ENCODE measurements around the gene TMEM134.
"Not testable (repeated sequence)": the region's sequence is repeated elsewhere in the genome, so short reads cannot be mapped to it uniquely, and the experiment has no call there.

The TMEM134 gene

GRCh38 chr11:67437082-67437808 is 31.8 kb downstream of the TMEM134 start, which contains the start of gene PTPRCAP:
Gene PTPRCAP (minus strand): TSS chr11:67437682. CDS start chr11:67437619, 63 bp downstream.
- no peak for DNase-seq

GRCh38 chr11:67436459-67437081 is 32.5 kb downstream of the TMEM134 start:
- DNase-seq = no peak

GRCh38 chr11:67435727-67436458 is 33.2 kb downstream of the TMEM134 start:
- DNase-seq = no peak

DNA sequence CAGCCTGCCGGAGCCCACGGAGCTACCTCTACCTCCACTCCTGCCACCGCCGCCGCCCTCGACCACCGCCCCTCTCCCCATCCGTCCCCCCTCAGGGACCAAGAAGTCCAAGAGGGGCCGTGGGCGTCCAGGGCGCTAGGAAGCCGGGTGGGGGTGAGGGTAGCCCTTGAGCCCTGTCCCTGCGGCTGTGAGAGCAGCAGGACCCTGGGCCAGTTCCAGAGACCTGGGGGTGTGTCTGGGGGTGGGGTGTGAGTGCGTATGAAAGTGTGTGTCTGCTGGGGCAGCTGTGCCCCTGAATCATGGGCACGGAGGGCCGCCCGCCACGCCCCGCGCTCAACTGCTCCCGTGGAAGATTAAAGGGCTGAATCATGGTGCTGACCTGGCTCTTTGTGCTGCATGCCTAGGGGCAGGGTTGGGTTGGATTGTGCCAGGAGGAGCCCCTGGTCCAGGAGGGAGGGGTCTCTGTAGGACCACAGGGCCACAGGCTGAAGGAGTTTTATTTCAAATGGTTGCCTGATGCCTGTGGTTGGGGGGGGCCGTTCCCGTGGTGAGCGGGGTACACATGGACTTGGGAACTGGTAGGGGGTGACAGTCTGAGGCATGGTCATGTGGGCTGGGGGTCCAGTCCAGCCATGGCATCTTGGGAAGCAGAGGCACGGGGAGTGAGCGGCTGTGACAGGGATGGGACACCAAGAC is 33.9 kb downstream of the TMEM134 start:
- no peak for DNase-seq

DNA sequence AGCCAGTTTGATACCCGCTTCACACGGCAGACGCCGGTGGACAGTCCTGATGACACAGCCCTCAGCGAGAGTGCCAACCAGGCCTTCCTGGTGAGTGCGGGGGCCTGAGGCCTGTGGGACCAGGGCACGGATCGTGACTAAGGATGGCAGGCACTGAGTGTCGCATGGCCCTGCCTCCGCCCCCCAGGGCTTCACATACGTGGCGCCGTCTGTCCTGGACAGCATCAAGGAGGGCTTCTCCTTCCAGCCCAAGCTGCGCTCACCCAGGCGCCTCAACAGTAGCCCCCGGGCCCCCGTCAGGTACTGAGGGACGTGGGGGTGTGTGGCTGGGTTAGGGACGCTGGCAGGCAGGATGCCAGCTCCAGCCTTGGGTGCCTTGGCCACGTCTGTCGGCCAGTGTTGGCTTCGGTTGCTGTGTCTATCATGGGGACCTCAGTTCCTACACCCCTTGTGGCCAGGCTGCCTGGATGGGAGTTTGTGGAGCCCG is 34.6 kb downstream of the TMEM134 start:
- no peak for DNase-seq

GRCh38 chr11:67433536-67434394 is 35.3 kb downstream of the TMEM134 start:
- DNase-seq = no peak

DNA sequence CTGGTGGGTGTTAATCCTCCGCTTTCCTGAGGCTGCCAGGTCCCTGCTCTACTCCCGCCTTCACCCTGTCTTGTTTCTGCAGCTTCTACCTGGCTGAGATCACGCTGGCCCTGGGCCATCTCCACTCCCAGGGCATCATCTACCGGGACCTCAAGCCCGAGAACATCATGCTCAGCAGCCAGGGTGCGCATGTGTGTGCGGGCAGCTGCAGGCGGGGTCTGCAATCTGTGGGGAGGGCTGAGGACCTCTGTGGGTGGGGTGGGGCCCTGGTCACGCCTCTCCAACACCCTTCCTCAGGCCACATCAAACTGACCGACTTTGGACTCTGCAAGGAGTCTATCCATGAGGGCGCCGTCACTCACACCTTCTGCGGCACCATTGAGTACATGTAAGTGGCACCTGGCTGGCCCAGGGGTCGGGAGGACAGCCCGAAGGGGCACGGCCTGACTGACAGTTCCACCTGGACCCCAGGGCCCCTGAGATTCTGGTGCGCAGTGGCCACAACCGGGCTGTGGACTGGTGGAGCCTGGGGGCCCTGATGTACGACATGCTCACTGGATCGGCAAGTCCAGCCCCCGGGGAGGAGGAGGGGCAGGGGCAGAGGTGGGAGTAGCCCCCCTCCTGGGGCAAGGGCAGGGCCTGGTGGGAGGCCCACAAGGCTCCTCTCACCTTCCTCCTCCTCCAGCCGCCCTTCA is 36.2 kb downstream of the TMEM134 start:
- no peak for DNase-seq

DNA sequence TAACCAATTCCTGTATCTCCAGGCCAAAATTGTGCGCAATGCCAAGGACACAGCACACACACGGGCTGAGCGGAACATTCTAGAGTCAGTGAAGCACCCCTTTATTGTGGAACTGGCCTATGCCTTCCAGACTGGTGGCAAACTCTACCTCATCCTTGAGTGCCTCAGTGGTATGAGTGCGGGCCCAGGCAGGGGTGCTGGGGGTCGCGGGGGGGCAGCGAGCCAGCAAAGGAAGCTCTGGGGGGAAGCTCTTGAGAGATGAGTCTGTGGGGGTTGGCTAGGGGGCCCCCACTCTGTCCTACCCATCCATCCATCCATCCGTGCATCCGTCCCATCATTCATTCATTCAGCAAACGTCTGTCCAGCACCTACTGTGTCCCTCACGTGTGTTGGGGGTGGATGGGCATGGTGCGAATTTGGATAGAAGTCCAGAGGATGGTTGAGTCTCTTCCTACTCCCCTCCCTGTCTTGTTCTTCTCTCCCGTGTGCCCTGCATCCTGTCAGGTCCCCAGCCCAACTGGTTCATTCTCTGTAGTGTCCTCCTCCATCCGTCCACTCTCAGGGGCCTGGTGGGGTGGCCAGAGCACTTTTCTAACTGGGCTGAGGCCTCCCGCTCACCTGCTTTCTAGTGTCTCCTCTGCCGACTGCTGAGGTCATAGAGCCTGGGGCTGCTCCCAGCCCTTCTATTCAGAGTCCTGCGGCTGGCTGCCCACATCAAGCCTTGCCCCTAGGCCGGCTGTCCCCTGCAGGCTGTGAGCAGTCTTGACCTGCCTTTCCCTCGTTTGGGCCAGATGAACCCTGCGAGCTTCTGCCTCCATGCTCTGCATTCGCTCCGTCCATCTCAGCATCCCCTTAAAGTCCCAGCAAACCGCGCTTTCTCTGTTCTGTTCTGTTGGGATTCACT is 37.5 kb downstream of the TMEM134 start:
- DNase-seq = no peak

DNA sequence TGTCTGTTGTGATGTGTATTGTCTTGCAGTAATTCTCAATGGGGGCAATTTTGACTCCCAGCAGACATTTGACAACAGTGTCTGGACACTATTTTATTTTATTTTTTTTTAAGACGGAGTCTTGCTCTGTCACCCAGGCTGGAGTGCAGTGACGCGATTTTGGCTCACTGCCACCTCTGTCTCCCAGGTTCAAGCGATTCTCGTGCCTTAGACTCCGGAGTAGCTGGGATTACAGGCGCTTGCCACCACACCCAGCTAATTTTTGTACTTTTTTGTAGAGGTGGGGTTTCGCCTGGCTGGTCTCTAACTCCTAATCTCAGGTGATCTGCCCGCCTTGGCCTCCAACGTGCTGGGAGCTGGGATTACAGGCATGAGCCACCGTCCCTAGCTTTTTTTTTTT is 39.3 kb downstream of the TMEM134 start:
- no peak for DNase-seq

- DNase-seq = no peak
Measured at GRCh38 chr11:67429038-67429668, 39.9 kb downstream of the TMEM134 start.

GRCh38 chr11:67428052-67429001 is 40.7 kb downstream of the TMEM134 start, which contains the start of gene RPS6KB2:
Gene RPS6KB2 (plus strand): TSS chr11:67428494. CDS start chr11:67428546, 52 bp downstream.
- DNase-seq = peak; percentile 96

GRCh38 chr11:67427364-67427859 is 41.6 kb downstream of the TMEM134 start:
- not testable (repeated sequence) for DNase-seq

- DNase-seq = no peak
Measured at GRCh38 chr11:67423891-67424613, 45.0 kb downstream of the TMEM134 start.

DNA sequence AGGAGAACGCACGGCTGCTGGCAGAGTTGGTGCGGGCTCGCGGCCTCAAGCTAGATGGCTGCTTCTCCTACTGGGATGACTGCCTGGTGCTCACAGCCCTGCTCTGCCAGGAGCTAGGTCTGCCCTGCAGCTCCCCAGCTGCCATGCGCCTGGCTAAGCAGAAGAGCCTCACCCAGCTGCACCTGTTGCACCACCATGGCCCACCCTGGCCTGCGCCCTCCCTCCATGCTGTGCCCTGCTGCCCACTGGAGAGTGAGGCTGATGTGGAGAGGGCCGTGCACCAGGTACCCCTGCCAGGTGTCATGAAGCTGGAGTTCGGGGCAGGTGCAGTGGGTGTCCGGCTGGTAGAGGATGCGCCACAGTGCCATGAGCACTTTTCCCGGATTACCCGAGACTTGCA is 45.6 kb downstream of the TMEM134 start:
- DNase-seq = no peak

DNA sequence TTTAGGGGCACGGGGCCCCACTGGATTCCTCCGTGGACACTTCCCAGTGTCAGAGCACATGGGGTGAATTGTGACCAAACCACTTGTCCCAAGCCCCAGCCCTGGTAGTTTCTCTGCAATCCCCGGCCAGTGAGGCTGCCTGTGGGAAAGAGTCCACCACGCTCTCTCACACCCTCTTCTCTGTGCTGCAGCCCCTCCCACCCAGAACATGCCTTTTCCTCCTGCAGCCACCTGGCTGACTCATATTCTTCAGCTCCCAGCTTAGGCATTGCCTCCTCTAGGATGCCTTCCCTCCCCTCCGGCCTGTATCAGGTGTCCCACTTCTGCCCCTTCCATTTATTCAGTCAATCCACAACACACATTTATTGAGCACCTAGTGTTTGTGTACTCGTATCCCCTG is 46.2 kb downstream of the TMEM134 start:
- no peak for DNase-seq

DNA sequence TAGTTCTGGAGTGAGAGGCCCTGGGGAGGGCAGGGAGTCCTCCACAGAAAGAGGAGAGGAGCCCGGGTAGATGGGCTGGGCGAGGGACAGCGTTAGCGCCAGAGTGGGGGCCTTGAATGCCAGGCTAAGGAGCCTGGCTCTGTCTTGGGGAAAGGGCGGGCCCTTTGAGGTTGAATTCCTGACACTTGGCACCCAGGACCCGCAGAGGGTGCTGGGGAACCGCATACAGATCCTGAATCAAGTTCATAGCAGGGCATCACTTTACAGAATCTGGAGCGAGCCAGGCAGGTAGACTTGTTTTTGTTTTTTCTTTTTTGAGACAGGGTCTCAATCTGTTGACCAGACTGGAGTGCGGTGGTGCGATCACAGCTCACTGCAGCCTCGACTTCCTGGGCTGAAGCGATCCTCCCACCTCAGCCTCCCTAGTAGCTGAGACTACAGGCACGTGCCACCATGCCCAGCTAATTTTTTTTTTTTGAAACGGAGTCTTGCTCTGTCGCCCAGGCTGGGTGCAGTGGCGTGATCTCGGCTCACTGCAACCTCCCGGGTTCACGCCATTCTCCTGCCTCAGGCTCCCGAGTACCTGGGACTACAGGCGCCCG is 47.5 kb downstream of the TMEM134 start:
- DNase-seq = no peak

Data from NCI-H2107 (cell line).